ENCODE data around the gene PRDM1. TPM values are rescaled to one million over a fixed set of nuclear protein-coding genes. Genes with fewer than 3 reads are reported as not detected.
A peak's percentile ranks its signal among the peaks of the same experiment; 100 is the strongest.
"Not testable (repeated sequence)": the region's sequence is repeated elsewhere in the genome, so short reads cannot be mapped to it uniquely, and the experiment has no call there.

The PRDM1 gene
- polyA plus RNA-seq, 5 donors: 4.0 to 9.8 (median 8.9) TPM

GRCh38 chr6:106135911-106136571, 49.9 kb downstream of the PRDM1 start:
- DNase-seq: no peak

DNA sequence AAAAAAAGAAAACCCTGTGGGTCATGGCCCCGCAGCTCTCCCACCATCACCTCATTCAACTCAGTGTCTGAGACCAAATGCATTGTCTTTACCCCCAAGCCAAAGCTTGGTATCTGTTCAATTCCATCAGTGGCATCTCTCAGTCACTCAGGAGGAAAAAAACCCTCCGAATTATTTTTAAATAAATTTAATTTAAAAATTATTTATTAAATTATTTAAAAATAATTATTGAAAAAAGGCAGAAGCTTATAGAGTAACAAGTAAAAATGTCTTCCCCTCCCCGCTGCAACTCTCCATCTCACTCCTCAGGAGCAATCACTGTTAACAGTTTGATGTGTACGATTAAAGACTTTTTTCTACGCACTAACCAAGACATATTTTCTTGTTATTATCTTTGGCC, 50.7 kb downstream of the PRDM1 start:
- DNase-seq: no peak

GRCh38 chr6:106138151-106138550, 52.0 kb downstream of the PRDM1 start:
- no peak for DNase-seq

DNA sequence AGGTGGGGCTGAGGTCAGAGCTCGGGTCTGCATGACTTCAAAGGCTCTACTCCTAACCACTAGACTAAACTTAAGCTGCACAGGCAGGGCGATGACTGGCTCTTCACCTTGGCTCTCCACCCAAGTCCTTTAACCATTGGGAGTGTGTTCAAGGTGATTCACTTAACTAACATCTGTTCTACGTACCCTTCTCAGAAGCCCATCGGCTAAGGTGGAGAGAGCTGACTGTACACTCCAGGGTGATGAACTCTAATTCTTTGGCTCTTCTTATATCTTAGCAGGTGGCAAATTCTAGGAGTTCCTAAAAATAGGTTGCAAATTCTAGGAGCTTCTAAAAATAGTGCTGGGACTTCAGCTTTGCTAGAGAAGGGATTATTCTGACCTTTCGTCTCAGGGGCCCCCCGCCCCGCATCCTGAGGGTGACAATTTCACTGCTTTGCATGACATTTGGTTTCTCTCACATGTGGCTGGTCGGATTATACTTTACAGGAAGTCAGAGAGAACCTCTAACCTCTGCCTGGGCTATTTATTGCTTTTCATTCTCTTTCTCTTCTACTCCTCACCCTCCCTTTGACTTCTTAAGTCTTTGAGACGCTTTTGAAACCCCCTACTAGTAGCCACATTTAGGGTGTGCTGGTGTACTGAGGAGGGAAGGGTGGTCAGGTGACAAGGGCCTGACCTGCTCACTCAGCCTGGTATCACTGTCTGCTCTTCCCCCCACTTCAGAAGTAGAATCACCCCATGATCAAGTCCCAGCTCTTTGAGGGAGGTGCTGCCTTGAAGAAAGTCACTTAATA, 55.5 kb downstream of the PRDM1 start:
- DNase-seq: no peak

DNA sequence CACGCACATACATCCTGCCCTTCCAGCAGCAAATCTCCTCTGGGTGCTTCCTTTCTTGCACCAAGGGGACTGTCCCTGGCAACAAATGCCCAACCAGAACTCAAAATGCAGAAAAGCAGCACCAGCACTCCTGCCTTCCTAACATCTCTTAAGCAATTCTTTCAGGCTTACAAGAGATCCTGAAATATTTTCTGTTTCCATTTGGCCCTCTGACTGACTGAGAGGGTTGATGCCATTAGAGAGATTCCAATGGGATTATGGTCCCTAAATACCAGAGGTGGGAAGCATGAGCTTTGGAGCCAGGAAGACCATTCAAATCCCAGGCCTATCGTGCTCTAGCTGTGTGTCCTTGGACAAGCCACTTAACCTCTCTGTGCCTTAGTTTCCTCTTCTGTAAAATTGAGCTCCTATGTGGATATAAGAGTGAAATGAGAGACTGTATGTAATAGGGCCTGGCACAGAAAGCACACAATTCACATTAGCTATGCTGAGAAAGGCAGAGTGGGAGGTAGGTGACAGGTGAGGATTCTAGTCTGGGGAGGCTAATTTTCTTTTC, 56.8 kb downstream of the PRDM1 start:
- no peak for DNase-seq

DNA sequence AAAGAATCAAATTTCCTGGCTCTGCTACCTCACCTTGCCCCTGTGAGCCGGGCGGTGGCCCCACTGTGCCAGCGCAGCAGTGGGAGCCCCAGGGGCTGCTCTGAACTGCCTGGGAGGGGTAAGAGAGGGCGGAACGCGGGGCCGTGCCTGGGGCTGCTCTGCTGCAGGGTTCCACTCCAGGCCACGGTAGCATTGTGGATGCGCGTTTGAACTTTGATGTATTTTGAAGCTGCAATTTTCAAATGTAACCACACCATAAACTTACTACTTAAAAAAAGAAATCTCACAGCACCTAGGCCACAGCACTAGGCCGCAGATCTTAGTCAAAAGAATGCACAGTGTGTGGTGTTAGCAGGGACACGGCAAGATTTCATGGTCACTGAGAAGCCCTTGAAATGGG, 57.5 kb downstream of the PRDM1 start:
- DNase-seq: no peak

GRCh38 chr6:106145144-106145543, 59.0 kb downstream of the PRDM1 start:
- no peak for DNase-seq

DNA sequence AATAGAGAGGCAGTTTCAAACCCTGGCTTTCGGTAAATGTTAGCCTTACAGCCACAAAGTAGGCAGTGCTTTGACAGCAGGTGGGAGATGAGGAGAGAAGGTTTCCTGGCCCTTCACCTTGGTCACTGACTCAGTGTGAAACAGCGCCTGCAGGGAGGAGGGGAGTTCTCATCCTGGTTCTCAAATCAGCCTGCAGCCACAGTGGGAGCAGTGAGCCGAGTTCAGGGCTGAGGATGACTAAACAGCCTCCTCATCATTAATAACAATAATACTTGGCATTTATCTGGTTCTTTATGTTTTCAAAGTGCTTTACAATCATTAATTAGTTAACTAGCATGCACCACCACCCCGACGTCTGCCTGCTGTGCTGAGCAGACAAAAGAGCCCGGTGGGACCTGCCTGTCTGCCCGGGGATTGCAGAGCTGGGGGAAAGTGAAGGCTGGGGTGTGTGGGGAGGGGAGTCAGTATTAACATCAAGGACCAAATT, 59.6 kb downstream of the PRDM1 start:
- DNase-seq: no peak

DNA sequence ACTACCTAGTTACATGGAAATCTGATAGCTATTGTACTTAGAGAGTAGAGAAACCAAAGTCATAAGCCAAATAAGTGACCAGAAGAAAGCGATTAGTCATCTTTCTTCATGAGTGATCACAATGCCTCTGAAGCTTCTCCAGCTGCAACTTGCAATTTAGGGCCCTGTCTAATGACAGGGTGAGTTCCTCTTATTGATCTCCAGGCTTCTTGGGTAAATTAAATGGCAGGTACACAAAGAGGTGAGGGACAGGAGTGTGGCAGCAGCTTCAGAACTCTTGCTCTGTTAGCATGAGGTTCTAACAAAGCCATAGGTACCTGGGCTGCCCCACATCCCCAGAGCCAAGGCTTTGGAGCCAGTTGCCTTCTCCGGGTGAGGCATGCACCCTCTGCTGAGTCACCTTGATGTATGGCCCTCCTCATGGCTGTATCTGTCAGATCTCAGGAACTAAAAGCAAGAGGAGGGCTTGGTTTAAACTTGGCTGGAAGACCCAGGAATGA, 60.8 kb downstream of the PRDM1 start:
- no peak for DNase-seq

- DNase-seq: no peak
Measured at GRCh38 chr6:106147476-106147875, 61.3 kb downstream of the PRDM1 start.

DNA sequence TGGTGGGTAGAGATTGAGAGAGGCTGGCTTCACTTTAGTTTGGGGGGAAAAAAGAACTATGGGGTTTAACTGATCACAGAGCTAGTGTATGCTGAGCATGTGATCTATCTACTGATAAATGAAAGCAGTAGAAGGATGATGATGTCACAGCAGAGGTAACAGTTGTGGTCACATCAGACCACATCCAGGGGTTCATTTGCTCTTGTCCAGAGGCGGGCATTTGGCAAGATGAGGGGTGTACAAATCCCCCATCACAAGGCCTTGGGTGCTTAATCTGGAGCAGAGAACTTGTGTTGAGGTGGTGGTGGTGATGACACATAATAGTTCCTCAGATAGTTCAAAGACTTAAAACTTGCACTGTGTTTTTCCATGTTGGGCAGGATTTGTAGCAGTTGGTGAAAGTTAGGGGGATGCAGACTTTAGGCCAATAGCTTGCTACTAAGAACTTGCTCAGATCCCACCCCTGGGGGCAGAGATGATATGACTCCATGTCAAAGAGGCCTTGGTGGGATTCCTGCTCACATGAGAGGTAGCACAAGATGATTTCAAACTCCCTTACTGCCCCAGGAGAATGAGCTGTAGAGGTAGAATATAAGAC, 63.4 kb downstream of the PRDM1 start:
- DNase-seq: no peak

GRCh38 chr6:106152476-106152875, 66.3 kb downstream of the PRDM1 start:
- not testable (repeated sequence) for DNase-seq

DNA sequence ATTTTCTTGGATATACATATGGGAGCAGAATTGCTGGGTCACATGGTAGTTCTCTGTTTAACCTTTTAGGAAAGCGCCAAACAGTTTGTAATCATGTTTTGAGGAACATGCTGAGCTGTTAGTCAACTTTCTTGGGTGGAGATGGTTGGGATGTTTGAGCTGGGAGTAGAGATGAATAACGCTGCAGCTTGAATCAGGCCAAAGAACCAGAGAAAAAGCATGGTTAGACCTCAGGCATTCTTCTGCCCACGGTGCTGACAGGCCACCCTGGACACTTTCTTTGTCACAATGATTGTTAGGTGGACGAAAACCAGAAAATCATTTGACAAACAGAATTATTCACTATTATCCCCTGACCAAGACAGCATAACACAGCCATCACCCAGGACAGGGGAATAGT, 66.8 kb downstream of the PRDM1 start:
- no peak for DNase-seq

DNA sequence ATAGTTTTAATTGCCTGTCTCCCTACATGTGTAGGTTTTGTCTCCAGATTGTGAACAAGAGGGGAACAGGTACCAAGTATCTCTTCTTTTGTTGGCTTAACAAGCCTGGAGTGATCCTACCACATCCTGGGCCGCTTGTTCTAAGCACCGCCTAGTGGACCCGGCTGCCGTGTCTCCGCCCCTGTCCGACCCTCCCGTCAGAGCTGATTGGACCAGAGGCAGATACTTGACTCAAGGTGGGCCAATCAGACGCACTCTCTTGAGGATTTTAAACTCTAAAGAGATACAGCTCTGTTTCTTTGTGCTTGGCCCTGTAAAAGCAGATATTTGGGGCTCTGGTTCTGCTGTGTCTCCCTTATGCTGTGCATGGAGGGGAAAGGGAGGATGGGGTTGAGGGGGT, 68.2 kb downstream of the PRDM1 start:
- DNase-seq: no peak

GRCh38 chr6:106155219-106155830, 69.2 kb downstream of the PRDM1 start:
- DNase-seq: no peak

DNA sequence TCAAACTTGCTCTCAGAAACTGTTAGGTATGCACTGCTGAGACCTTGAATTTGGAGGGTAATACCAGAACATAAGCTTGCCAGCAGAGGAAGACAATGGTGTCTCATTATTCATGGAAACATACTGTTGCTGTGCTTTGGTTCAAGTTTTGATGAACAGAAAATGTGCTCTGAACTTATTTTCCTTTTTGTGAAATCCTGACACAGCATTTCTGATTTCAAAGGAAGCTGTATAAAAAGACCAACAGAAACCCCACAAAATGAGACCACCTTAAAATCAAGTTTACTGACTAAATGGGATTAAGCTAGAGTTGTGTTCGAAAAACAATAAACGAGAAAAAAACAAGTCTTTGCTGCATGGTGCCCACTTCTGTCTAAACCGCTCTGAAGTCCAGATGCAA, 70.3 kb downstream of the PRDM1 start:
- peak in 1 of 2 donors; percentile 5 for DNase-seq

GRCh38 chr6:106156863-106157262, 70.7 kb downstream of the PRDM1 start:
- DNase-seq: no peak

DNA sequence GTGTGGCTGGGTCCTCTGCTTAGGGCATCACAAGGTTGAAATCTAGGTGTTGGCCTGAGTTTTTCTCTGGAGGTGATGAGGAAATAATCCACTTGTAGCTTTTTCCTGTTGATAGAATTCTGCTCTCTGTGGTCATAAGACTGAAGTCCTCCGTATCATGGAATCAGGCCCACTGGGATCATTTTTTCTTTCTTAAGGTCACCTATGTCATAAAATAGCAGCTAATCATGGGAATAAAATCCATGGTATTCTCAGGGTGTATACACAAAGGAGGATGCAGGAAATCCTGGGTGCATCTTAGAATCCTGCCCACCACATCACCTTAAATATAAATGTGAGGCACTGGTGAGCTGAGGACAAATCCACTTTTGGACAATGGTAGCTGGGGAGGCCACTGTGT, 72.7 kb downstream of the PRDM1 start:
- DNase-seq: no peak

Data from right lung (tissue), 5 donors.